ENCODE results near the gene RHOXF2B. TPM values are rescaled to one million over a fixed set of nuclear protein-coding genes. Genes with fewer than 3 reads are reported as not detected.
"Not testable (repeated sequence)": the region's sequence is repeated elsewhere in the genome, so short reads cannot be mapped to it uniquely, and the experiment has no call there.

RHOXF2B gene
- total RNA-seq, 1 experiment from 2014 or later: not detected

DNA sequence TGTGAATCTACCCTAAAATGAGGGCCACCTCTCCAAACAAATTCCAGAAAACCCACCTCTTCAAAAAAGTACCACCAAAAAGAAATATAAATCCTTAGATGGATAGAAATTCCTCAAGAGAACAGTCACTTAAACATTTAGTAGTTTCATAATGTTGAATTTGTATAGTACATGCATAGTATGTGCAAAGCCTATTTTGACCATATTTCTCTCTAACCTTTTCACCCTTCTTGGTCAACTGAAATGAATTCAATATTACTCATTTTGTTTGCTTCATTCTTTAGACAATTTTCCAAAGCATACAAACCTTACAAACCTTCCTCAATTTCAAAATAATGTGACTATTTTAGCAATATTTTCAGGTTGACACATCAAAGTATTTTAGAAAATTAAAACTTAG, 34.1 kb upstream of the RHOXF2B start:
- TF ChIP-seq EZH2 (IDR thresholded peaks at IDR 0.05; ENCODE audit: low read depth): no peak
- H3K36me3 ChIP-seq (ENCODE audit: low read depth): no peaks in the 10 kb centered on the region
- H3K27me3 ChIP-seq (ENCODE audit: insufficient read depth, low read depth): no peaks in the 10 kb centered on the region
- no peaks in the 10 kb centered on the region for H3F3A ChIP-seq (ENCODE audit: insufficient read depth, low read depth)
- no peaks in the 10 kb centered on the region for H3K9me2 ChIP-seq (ENCODE audit: insufficient read depth)
- no peaks in the 10 kb centered on the region for H3K9me3 ChIP-seq (ENCODE audit: insufficient read depth, low read depth)
- POLR2A ChIA-PET (ENCODE audit: unreplicated experiment): no interaction called here
- intact Hi-C loops (cut with micrococcal nuclease; ENCODE audit: unreplicated experiment): no loop called here
- H2AFZ ChIP-seq: no peak overlapping the region
- BruUV-seq (replicated peaks): no TSS peak
- no peaks in the 10 kb centered on the region for H3K79me2 ChIP-seq (ENCODE audit: low read depth)
- no peaks in the 10 kb centered on the region for H4K20me1 ChIP-seq (ENCODE audit: insufficient read depth)
- CTCF ChIA-PET: no interaction called here
- DNase-seq: no peak
- H3K27ac ChIP-seq: no peak overlapping the region
- H3K4me2 ChIP-seq: no peak overlapping the region
- no peak overlapping the region for H3K4me3 ChIP-seq
- H3K4me1 ChIP-seq (replicated peaks; ENCODE audit: insufficient read depth): no peaks in the 10 kb centered on the region

DNA sequence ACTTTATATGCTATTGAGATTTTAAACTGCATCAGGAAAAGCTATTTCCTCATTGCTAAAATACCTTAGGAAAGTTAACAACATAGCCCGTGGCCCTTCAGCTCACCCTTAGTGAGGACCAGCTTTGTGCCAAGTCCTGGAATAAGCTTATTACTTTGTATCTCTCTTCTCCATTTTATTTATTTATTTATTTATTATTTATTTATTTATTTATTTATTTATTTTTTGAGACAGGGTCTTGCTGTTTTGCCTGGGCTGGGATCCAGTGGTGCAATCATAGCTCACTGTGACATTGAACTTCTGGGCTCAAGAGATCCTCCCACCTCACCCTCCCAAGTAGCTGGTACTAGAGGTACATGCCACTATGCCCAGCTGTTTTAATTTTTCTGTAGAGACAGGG, 31.9 kb upstream of the RHOXF2B start:
- Histone ChIP-seq H3K4me2 (no peak overlapping the region), H3K9me2 (ENCODE audit: insufficient read depth) (no peaks in the 10 kb centered on the region), H3K4me3 (no peak overlapping the region), H3K27me3 (ENCODE audit: insufficient read depth, low read depth) (no peaks in the 10 kb centered on the region), H2AFZ (no peak overlapping the region), H4K20me1 (ENCODE audit: insufficient read depth) (no peaks in the 10 kb centered on the region), H3K36me3 (ENCODE audit: low read depth) (no peaks in the 10 kb centered on the region), H3F3A (ENCODE audit: insufficient read depth, low read depth) (no peaks in the 10 kb centered on the region), H3K27ac (no peak overlapping the region), H3K9me3 (ENCODE audit: insufficient read depth, low read depth) (no peaks in the 10 kb centered on the region), H3K4me1 (replicated peaks; ENCODE audit: insufficient read depth) (no peaks in the 10 kb centered on the region), H3K79me2 (ENCODE audit: low read depth) (no peaks in the 10 kb centered on the region)
- TF ChIP-seq, protein P1, sequence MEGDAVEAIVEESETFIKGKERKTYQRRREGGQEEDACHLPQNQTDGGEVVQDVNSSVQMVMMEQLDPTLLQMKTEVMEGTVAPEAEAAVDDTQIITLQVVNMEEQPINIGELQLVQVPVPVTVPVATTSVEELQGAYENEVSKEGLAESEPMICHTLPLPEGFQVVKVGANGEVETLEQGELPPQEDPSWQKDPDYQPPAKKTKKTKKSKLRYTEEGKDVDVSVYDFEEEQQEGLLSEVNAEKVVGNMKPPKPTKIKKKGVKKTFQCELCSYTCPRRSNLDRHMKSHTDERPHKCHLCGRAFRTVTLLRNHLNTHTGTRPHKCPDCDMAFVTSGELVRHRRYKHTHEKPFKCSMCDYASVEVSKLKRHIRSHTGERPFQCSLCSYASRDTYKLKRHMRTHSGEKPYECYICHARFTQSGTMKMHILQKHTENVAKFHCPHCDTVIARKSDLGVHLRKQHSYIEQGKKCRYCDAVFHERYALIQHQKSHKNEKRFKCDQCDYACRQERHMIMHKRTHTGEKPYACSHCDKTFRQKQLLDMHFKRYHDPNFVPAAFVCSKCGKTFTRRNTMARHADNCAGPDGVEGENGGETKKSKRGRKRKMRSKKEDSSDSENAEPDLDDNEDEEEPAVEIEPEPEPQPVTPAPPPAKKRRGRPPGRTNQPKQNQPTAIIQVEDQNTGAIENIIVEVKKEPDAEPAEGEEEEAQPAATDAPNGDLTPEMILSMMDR (conservative IDR thresholded peaks at IDR 0.05): no peak
- intact Hi-C loops (cut with micrococcal nuclease; ENCODE audit: unreplicated experiment): no loop called here
- CTCF ChIA-PET: no interaction called here
- no peak for DNase-seq
- BruUV-seq (replicated peaks): no TSS peak
- POLR2A ChIA-PET (ENCODE audit: unreplicated experiment): interaction anchor here (0.5 kb wide), 1 partner anchor 19 kb away, joined by 10 read pairs; no protein-coding TSS in a partner anchor

DNA sequence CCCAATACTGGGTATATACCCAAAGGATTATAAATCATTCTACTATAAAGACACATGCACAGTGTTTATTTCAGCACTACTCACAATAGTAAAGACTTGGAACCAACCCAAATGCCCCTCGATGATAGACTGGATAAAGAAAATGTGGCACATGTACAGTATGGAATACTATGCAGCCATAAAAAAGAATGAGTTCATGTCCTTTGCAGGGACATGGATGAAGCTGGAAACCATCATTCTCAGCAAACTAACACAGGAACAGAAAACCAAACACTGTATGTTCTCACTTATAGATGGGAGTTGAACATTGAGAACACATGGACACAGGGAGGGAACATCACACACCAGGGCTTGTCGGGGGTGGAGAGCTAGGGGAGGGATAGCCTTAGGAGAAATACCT, 27.2 kb upstream of the RHOXF2B start:
- H2AFZ ChIP-seq; POLR2A ChIA-PET (ENCODE audit: unreplicated experiment); BruUV-seq (replicated peaks); H3K9me2 ChIP-seq (ENCODE audit: insufficient read depth); H3K4me1 ChIP-seq (replicated peaks; ENCODE audit: insufficient read depth); H4K20me1 ChIP-seq (ENCODE audit: insufficient read depth); H3K79me2 ChIP-seq (ENCODE audit: low read depth); H3K27me3 ChIP-seq (ENCODE audit: insufficient read depth, low read depth); CTCF ChIA-PET; DNase-seq; H3K4me2 ChIP-seq; H3K9me3 ChIP-seq (ENCODE audit: insufficient read depth, low read depth); intact Hi-C loops (cut with micrococcal nuclease; ENCODE audit: unreplicated experiment); H3K36me3 ChIP-seq (ENCODE audit: low read depth); H3K4me3 ChIP-seq; H3F3A ChIP-seq (ENCODE audit: insufficient read depth, low read depth); H3K27ac ChIP-seq: not testable (repeated sequence)

DNA sequence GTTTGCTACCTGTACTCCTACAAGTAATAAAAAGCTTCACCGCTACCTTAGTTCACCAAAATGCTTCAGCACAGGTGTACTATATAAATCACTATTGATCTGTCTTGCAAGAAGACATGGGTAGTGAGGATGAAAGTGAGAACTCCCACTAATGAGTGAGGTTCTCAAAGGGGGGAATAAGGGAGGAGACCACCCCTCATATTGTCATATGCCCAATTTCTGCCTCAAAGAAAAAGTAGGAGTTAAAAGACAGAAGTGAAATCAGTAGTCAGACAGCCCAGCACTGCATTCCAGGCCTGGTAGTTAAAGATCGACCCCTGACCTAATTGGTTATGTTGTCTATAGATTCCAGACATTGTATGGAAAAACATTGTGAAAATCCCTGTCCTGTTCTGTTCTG, 23.6 kb upstream of the RHOXF2B start:
- H3K36me3 ChIP-seq (ENCODE audit: low read depth); H3K27ac ChIP-seq; H2AFZ ChIP-seq; BruUV-seq (replicated peaks); H4K20me1 ChIP-seq (ENCODE audit: insufficient read depth); H3K4me1 ChIP-seq (replicated peaks; ENCODE audit: insufficient read depth); DNase-seq; CTCF ChIA-PET; H3K9me2 ChIP-seq (ENCODE audit: insufficient read depth); H3K4me3 ChIP-seq; intact Hi-C loops (cut with micrococcal nuclease; ENCODE audit: unreplicated experiment); H3F3A ChIP-seq (ENCODE audit: insufficient read depth, low read depth); POLR2A ChIA-PET (ENCODE audit: unreplicated experiment); H3K27me3 ChIP-seq (ENCODE audit: insufficient read depth, low read depth); H3K79me2 ChIP-seq (ENCODE audit: low read depth); H3K4me2 ChIP-seq; H3K9me3 ChIP-seq (ENCODE audit: insufficient read depth, low read depth): not testable (repeated sequence)

DNA sequence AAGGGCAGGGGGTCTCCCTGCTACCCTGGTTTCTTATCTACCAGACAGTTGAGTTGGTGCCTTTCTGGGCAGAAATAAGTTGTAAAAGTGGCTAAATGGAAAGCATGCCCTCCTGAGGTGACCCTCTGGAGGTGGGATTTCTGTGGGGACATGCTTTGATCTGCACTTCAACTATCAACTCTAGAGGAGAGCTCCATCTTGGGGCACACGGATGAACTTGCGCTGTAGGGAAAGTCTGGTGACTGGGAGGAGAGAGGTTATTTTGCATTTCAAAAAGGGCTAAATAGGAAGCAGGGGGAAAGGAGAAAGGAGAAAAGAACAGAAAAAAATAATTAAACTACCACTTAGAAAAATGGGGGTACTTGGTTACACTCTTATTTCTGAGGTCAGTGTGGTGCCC, 12.7 kb upstream of the RHOXF2B start:
- Histone ChIP-seq H3F3A (ENCODE audit: insufficient read depth, low read depth) (no peaks in the 10 kb centered on the region), H3K9me2 (ENCODE audit: insufficient read depth) (no peaks in the 10 kb centered on the region), H3K36me3 (ENCODE audit: low read depth) (no peaks in the 10 kb centered on the region), H2AFZ (no peak overlapping the region), H3K4me3 (no peak overlapping the region), H3K4me1 (replicated peaks; ENCODE audit: insufficient read depth) (no peaks in the 10 kb centered on the region), H3K9me3 (ENCODE audit: insufficient read depth, low read depth) (no peaks in the 10 kb centered on the region), H3K27me3 (ENCODE audit: insufficient read depth, low read depth) (no peaks in the 10 kb centered on the region), H3K79me2 (ENCODE audit: low read depth) (no peaks in the 10 kb centered on the region), H3K4me2 (no peak overlapping the region), H4K20me1 (ENCODE audit: insufficient read depth) (no peaks in the 10 kb centered on the region), H3K27ac (no peak overlapping the region)
- POLR2A ChIA-PET (ENCODE audit: unreplicated experiment): interaction anchor here (0.9 kb wide), 1 partner anchor 19 kb away, joined by 10 read pairs; no protein-coding TSS in a partner anchor
- BruUV-seq (replicated peaks): no TSS peak
- no peak for TF ChIP-seq EZH2 (IDR thresholded peaks at IDR 0.05; ENCODE audit: low read depth)
- TF ChIP-seq, protein P1 (conservative IDR thresholded peaks at IDR 0.05): no peak
- intact Hi-C loops (cut with micrococcal nuclease; ENCODE audit: unreplicated experiment): loop anchor here (10.0 kb wide), 2 partner anchors 125 to 375 kb away; partner anchors contain the start of gene LAMP2
- CTCF ChIA-PET: no interaction called here
- no peak for DNase-seq
